Neuron (in vitro differentiated cells): Measurements from ENCODE around the gene LPP.

Experiments used
- H2AFZ ChIP-seq: one replicate; pipeline ENCODE4 v1.6.1; 2013; ENCODE audit warnings: low read depth, mild to moderate bottlenecking, inconsistent platforms, low read length, moderate library complexity
- H3K27me3 ChIP-seq: one replicate; pipeline ENCODE4 v1.6.1; 2013; ENCODE audit warnings: low read length; ENCODE audit not compliant: insufficient read depth
- H3K36me3 ChIP-seq: one replicate; pipeline ENCODE4 v1.6.1; 2013; ENCODE audit warnings: low read length; ENCODE audit not compliant: insufficient read depth
- H3K4me1 ChIP-seq: one replicate; pipeline ENCODE4 v1.6.1; 2013; ENCODE audit warnings: low read length; ENCODE audit not compliant: insufficient read depth
- H3K4me3 ChIP-seq: 2 replicates; pipeline ENCODE4 v1.5.1; 2013; ENCODE audit warnings: mild to moderate bottlenecking, low read length, moderate library complexity
- H3K9me3 ChIP-seq: one replicate; pipeline ENCODE4 v1.6.1; 2013; ENCODE audit warnings: low read length

Gene LPP

GRCh38 chr3:188348435-188349244 is 194.7 kb downstream of the LPP start:
- Histone ChIP-seq H3K4me3 (no peak overlapping the region), H3K27me3 (no peaks in the 10 kb centered on the region), H3K36me3 (no peaks in the 10 kb centered on the region), H3K9me3 (no peaks in the 10 kb centered on the region), H3K4me1 (peaks cover 15% of the 10 kb centered on the region), H2AFZ (no peak overlapping the region)

DNA sequence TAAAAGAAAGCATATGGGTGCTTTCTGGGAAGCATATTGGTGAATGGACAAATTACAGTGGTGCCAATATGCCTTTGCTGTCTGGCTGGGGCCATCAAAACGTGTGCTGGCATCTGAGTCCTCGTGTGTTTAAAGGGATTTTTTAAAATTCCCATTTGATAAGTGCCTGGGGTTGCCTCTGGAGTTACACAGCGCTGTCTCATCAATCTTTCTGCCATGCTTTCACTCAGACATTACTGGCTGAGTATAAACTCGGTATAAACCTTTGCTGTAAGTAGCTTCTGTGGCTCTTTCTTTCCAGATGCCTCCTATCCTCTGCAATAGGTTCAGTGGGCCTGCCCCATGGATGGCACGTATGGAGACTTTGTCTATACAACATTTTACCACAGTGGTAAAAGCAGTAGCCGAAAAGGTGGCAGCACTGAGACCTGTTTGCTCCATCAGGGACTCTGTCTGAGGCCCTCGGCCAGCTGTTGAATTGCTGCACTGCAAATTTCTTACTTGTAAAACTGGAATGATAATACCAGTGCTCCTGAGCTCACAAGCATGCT is 195.5 kb downstream of the LPP start:
- H3K4me1 ChIP-seq, result peaks cover 17% of the 10 kb centered on the region
- H3K36me3 ChIP-seq, result no peaks in the 10 kb centered on the region
- H3K9me3 ChIP-seq, result no peaks in the 10 kb centered on the region
- H2AFZ ChIP-seq, result no peak overlapping the region
- no peaks in the 10 kb centered on the region for H3K27me3 ChIP-seq
- no peak overlapping the region for H3K4me3 ChIP-seq

GRCh38 chr3:188349933-188350332 is 196.0 kb downstream of the LPP start:
- Histone ChIP-seq H3K36me3 (no peaks in the 10 kb centered on the region), H3K4me3 (no peak overlapping the region), H3K9me3 (no peaks in the 10 kb centered on the region), H3K4me1 (peaks cover 17% of the 10 kb centered on the region), H3K27me3 (no peaks in the 10 kb centered on the region), H2AFZ (no peak overlapping the region)

DNA sequence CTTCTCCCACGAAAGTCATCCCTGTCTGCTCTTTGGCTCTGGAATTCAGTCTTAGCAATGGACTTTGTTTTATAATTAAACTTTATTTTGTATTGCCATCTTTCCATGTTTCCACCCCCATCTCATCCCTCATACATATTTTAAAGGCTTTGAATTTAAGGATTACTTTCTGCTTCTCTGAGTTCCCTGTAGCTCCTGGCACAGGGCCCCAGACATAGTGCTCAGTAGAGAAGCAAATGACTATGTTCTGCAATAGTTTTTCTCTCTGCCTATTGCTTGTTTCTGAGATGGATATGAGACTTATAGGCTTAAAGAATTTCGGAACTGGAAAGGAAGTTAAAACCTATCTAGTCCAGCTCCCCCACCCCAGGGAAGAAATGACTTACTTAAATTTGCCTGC is 197.0 kb downstream of the LPP start:
- Histone ChIP-seq H3K9me3 (no peaks in the 10 kb centered on the region), H3K27me3 (no peaks in the 10 kb centered on the region), H2AFZ (no peak overlapping the region), H3K36me3 (no peaks in the 10 kb centered on the region), H3K4me1 (peaks cover 13% of the 10 kb centered on the region), H3K4me3 (no peak overlapping the region)

DNA sequence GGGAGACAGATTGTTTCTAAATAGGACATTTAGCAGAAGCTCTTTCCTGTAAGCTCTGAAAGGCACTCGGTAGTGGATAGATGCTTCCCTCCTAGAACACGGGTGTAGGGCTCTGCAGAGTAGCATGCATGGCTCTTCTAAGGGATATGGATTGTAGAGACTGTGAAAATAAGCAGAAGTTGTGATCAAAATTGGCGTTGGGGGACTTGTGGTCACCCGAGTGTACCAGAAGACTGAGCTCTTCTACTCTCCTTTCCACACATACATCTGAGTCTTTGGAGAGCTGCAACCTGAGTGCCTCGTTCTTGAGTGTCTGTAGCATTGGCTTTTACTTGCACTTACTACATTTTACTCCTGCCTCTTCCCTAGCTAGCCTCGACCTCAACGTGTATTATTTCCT is 197.7 kb downstream of the LPP start:
- Histone ChIP-seq H3K27me3 (no peaks in the 10 kb centered on the region), H3K4me1 (peaks cover 13% of the 10 kb centered on the region), H3K4me3 (no peak overlapping the region), H2AFZ (no peak overlapping the region), H3K36me3 (no peaks in the 10 kb centered on the region), H3K9me3 (no peaks in the 10 kb centered on the region)

DNA sequence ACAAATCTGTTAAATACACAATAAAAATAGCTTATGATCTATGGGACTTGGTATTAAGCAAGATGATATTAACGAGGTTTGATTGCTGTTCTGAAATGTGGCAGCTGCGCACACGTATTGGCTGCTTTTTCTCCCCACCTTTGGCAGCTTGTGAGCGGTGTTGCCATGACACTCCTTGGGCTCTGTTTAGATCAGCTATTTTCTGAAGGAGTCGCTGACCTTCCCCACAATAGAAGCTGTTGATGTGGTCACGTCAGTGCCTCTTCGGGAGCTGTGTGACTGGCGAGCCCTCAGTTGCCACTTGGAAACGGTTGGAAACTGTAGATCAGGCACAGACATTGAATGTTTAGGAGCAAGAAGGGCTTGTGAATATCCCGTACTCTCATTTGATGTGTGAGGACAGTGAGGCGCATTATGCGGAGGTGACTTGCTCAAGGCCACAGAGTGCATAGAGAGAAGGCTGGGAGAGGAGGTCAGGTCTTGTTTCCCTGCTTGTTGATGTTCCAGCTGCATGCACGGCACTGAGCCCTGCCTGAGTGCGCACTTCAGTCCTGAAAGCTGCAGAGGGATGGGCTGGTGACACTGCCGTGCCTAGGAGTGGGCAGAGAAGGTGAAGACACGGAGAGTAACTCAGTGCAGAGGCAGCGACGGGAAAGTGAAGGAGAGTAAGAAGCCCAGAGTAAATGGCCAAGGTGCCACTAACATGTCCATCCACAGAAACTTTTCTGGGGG is 198.4 kb downstream of the LPP start:
- Histone ChIP-seq H2AFZ (no peak overlapping the region), H3K4me3 (no peak overlapping the region), H3K4me1 (peaks cover 13% of the 10 kb centered on the region), H3K9me3 (no peaks in the 10 kb centered on the region), H3K36me3 (no peaks in the 10 kb centered on the region), H3K27me3 (no peaks in the 10 kb centered on the region)

- H3K9me3 ChIP-seq, result no peaks in the 10 kb centered on the region
- no peaks in the 10 kb centered on the region for H3K36me3 ChIP-seq
- no peak overlapping the region for H2AFZ ChIP-seq
- no peaks in the 10 kb centered on the region for H3K27me3 ChIP-seq
- H3K4me3 ChIP-seq, result no peak overlapping the region
- H3K4me1 ChIP-seq, result peaks cover 13% of the 10 kb centered on the region
Measured at GRCh38 chr3:188353426-188353825, 199.5 kb downstream of the LPP start.

GRCh38 chr3:188358787-188359493 is 205.0 kb downstream of the LPP start:
- Histone ChIP-seq H3K4me1 (peaks cover 2% of the 10 kb centered on the region), H3K27me3 (no peaks in the 10 kb centered on the region), H2AFZ (no peak overlapping the region), H3K36me3 (no peaks in the 10 kb centered on the region), H3K9me3 (no peaks in the 10 kb centered on the region), H3K4me3 (no peak overlapping the region)

GRCh38 chr3:188360364-188360881 is 206.5 kb downstream of the LPP start:
- Histone ChIP-seq H3K36me3 (no peaks in the 10 kb centered on the region), H3K27me3 (no peaks in the 10 kb centered on the region), H3K9me3 (no peaks in the 10 kb centered on the region), H3K4me1 (peaks cover 13% of the 10 kb centered on the region), H3K4me3 (no peak overlapping the region), H2AFZ (no peak overlapping the region)

DNA sequence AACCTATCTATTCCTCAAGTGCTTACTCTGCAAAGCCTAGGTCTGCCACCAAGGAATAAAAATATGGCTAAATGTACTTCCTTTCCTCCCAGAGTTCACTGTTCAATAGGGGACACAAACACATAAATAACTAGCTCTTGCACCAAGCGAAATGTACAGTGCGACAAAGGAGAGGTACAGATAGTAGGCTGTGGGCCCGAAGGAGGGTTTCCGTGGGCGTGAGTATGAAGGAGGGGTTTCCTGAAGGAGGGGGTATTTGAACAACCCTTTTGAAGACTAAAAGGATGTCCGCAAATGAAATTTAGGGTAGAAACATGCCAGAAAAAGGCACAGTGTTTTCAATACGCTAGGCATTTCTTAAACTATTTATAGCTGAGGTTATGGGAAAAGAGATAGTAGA is 207.9 kb downstream of the LPP start:
- no peak overlapping the region for H3K4me3 ChIP-seq
- H3K36me3 ChIP-seq, result no peaks in the 10 kb centered on the region
- no peaks in the 10 kb centered on the region for H3K9me3 ChIP-seq
- H3K4me1 ChIP-seq, result peaks cover 19% of the 10 kb centered on the region
- no peak overlapping the region for H2AFZ ChIP-seq
- H3K27me3 ChIP-seq, result no peaks in the 10 kb centered on the region

DNA sequence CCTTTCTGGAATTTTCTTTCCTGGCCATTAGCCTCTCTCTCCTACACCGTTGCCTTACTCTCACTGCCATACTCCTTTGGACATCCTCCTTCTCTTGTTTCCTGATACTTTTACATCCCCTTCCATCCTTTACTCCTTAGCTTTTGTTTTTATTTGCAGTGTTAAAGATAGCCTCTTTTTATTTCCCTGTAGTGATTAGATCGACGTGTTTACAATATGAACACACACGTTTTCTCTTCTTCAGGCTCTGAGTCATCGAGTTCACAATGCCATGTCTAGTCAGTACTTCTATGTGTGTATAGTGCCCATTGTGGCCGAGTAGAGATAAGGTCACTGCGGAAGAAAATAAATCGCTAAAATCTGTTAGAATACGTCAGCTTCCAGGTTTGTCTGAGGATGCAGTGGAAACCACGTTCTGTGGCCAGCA is 208.5 kb downstream of the LPP start:
- Histone ChIP-seq H3K36me3 (no peaks in the 10 kb centered on the region), H3K4me1 (peaks cover 19% of the 10 kb centered on the region), H2AFZ (no peak overlapping the region), H3K9me3 (no peaks in the 10 kb centered on the region), H3K27me3 (no peaks in the 10 kb centered on the region), H3K4me3 (no peak overlapping the region)

GRCh38 chr3:188365184-188365583 is 211.2 kb downstream of the LPP start:
- Histone ChIP-seq H3K36me3 (no peaks in the 10 kb centered on the region), H3K4me1 (peaks cover 19% of the 10 kb centered on the region), H3K9me3 (no peaks in the 10 kb centered on the region), H3K27me3 (no peaks in the 10 kb centered on the region), H2AFZ (no peak overlapping the region), H3K4me3 (no peak overlapping the region)
